Raji (cell line): ENCODE measurements around the gene DNAH1.

Experiments
- POLR2A ChIP-seq: IDR thresholded peaks from 2 replicates; pipeline ENCODE4 v1.6.1; 2011; ENCODE audit warnings: low read depth, low read length, control low read depth; ENCODE audit not compliant: insufficient read depth

Gene DNAH1

GRCh38 chr3:52433328-52433995 is 117.3 kb downstream of the DNAH1 start:
- no peak for TF ChIP-seq POLR2A

DNA sequence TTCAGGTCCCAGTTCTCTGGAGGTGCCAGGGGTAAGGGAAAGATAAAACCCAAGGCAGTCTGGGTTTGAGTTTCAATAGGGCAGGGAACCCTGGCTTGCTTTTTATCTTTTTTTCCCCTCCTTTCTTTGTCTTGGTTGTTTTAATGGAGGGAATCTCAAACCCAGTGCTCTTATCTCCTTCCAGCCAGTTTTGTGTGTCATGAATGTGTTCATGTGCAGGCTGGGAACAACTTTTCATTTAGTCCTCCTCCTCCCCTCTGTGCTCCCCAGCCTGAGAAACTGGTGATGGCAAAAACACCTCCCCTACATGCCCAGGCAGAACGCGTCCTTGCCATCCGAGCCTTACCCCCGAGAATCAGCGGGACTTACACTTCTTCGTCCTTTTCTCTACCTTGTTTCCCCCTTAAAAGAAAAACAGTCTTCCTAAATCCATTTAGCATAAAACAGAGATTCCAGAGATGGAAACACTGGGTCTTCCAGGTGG is 117.9 kb downstream of the DNAH1 start:
- TF ChIP-seq POLR2A: no peak

DNA sequence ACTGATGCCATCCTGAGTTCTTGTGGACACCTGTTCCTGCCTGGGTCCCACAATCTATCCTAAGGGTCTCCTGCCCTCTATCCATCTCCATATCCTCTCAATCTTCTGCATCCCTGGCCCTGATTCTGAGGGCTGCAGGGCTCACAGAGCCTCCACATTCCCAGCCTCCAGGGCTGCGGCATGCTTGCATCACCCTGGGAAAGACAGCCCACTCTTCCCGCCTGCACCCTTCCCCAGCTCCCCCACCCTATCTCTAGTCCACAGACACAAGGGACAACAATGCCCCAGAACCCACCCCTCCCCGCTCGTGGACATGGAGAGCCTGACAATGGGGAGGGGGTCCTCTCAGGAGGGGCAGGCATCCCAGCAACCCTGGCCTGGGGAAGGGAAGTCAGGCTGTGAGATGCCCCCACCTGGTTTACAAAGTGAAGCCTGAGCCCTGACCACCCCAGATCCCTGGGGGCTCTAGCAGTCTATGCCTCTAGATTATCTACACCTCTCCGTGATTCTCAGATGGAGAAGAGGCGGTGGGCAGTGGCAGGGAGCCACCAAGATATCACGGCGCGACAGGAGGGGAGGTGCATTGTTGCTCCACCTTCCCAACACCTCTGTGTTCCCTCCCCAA is 118.5 kb downstream of the DNAH1 start:
- no peak for TF ChIP-seq POLR2A

DNA sequence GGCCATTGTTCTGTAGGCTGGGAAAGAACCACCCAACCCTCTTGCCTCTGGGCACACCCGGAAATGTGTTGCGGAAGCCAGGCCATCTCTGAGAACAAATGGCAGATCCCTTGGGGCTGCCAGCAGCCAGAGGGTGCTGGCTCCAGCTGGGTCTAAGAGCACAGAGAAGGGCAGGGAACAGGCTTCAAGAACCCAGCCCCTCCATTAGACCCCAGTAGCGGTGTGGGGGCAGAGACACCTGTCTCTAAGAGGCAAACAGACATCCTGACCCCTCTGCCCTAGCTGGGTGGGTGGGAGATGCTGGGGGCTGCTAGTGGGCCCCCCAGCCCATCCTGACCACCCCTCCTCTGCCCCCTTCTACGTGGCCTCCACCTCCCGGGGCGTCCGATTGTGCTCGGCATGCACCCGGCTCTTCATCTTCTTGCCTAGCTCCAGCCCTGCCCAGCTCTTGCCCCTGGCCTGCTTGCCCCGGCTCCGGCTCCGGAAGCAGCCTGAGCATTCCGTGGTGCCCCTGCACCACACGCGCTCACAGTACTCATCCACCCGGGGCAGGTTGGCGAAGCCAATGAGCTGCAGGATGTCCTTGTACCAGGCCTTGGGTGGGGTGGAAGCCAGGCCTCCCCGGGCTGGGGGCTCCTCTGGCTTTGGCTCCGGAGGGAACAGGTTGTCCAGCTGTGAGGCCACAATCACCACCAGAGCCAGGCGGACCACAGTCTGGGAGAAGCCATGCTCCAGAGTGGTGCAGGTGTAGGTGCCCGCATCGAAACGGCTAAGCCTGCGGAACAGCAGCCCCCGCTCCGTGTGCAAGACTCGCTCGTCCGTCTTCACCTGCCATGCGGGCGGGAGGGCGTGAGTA is 119.4 kb downstream of the DNAH1 start:
- no peak for TF ChIP-seq POLR2A

DNA sequence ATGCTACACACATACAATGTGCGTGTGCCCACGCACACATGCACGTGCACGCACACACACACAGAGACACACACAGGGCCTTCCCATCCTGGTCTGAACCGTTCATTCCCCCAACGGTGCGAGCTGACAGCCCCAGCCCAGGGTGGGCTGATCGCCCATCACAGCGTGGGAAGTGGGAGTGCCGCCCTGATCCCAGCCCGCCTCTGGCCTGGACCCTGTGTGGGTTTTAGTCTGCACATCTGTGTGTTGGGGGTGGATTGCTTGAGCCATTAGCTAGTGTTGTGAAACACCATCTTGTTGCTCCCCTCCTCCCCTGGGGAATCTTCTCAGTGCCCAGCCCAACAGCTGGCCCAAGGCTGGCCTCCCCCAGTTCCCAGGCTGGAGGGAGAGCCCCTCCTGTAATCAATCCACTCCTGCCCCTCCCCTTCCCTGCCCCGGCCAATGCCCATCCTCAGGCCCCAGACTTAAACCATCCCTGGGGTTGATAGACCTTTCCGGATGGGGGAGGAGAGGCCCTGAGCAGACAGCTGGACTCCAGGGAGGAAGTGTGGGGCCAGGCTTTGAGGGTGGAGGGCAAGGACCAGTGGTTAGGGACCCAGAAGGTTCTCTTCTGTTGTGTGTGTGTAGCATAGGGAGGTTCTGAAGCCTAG is 120.5 kb downstream of the DNAH1 start:
- TF ChIP-seq POLR2A: no peak

GRCh38 chr3:52437326-52438103 is 121.4 kb downstream of the DNAH1 start:
- TF ChIP-seq POLR2A: no peak

DNA sequence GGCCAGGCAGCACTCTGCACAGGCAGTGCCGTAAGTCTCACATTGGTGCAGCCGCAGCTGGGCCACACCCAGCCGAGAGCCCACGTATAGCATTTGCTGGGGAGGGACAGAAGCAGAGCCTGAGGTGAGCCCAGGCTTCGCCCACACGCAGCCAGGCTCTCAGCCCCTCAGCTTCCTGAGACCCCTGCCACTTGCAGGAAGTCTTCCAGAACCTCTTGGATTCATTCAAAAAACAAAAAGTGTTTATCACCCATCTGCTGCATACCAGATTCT is 121.9 kb downstream of the DNAH1 start:
- no peak for TF ChIP-seq POLR2A

DNA sequence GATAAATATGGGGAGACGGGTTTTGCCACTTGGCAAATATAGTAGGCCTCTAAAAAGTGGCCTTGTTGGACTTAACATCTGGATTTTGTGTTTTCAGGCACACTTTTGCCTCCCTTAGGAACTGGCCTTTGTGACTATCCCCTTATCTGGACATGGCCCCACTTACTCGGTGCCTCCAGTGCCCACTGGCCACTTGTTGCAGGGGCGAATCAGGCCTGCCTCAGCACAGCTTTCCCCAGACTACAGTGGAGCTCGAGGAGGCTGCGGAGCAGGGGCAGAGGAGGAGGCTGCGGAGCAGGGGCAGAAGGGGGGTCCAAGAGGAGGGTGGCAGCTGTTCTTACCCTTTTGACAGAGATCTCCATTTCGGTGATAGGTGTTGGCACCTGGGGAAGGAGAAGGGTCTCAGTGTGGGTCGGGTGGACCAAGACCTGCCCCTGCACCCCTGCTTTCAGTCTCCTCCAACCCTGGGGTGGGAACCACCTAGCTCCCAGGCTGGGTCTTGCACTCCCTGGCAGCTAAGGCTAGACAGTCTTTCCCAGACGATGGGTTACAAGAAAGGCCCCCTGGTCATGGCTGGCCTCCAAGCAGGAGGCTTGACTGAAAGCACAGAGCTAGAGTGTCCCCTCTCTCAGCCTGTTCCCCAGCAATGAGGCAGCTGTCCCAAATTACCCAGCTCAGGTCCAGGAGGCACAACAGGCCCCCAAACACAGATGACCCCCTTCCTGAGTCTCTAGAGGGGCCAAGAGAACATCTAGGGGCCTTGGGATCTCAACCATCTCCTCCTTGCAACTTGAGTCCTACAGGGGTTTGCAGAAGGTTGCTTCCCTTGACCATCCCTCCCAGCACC is 122.7 kb downstream of the DNAH1 start:
- TF ChIP-seq POLR2A: no peak

GRCh38 chr3:52439426-52440248 is 123.5 kb downstream of the DNAH1 start:
- no peak for TF ChIP-seq POLR2A

DNA sequence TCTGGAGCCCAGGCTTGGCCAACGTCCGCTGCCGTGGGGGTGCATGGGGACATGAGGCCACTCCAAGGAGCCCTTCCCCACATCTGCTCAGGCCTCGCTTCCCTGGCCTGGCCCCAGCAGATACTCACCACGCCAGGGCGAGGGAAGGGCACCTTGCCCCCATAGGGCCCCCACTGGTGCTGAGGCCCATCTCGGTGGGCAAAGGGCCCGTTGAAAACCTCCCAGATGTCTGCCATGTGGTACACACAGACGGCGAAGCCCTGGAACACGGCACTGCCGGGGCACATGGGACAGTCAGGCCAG is 124.1 kb downstream of the DNAH1 start:
- no peak for TF ChIP-seq POLR2A

DNA sequence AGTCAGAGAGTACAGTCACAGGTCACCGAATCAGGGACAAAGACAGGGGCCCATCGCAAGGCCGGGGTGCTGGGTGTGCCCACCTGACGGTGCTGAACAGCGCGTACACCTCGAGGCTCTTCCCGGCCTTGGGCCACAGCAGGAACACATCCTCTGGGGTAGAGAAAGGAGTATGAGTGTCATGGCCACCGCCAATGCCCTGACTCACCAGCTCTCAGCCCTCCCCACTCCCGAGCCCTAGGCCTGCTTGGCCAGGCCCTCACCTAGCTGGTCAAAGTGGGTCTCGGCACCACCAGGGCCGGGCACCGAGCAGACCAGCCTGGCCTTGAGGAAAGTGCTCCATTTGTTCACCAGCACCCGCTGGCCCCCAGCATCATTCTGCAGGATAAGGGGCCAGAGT is 124.6 kb downstream of the DNAH1 start:
- no peak for TF ChIP-seq POLR2A

DNA sequence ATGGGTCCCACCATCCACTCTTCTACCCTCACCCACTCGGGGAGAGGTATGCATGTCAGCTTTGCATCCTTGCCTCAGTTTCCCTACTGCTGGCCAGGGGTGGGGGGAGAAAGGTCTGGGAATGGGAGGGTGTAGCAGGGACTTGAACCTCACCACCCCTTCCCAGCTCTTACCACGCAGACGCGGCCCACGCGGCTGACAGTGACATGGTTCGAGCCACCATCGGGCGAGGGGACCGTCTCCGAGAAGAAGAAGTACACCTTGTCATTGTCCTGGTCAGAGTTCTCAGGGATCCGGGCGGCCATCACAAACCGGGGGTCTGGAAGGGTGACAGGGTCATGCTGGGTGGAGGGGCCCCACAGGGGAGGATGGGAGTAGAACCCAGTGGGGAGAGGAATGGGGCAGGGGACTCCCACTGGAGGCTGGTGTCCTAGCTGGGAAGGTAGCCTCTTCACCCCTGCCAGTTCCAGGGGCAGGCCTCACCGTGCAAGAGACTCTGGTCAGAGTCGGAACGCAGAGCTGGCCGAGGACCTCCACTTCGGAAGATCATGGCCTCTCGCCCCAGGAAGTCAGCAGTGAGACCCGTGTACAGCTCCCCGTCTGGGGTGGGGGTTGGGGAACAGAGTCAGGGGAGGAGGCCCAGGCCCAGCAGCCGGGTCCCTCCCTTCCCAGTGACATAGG is 125.1 kb downstream of the DNAH1 start:
- TF ChIP-seq POLR2A: no peak
